ENCODE measurements around the gene WDR73. TPM values are rescaled to one million over a fixed set of nuclear protein-coding genes. Genes with fewer than 3 reads are reported as not detected.

The WDR73 gene
- total RNA-seq, 2 donors from 2014 or later: 5.3 to 12.0 TPM

DNA sequence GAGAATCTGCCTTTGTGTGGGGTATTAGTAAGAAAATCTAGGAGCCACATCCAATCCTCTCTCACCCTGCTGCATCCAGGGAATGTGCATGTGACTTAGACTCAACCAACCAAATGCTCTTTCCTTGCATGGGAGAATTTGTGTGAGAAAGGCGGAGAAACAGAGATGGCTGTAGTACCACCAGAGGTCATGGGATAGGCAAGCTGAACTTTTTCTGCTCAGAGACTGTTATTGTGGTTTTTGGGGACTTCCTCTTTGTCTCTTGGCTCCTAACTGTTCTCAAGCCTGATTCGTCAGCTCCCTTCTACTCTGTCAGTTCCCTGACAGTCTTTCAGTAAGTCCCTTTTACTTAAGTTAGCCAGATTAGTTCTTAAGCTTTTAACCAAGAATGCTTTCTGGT is 55.8 kb downstream of the WDR73 start:
- H3K27me3 ChIP-seq: no peaks in the 10 kb centered on the region
- peaks cover 0 to 9% of the 10 kb centered on the region in 2 donors for H3K4me1 ChIP-seq
- no peaks in the 10 kb centered on the region for H3K9me3 ChIP-seq
- peak overlapping the region in 1 of 2 donors; percentile 15 for H3K27ac ChIP-seq
- H3K36me3 ChIP-seq: no peaks in the 10 kb centered on the region
- no peak for DNase-seq (ENCODE audit: low spot score)
- TF ChIP-seq, protein P1, sequence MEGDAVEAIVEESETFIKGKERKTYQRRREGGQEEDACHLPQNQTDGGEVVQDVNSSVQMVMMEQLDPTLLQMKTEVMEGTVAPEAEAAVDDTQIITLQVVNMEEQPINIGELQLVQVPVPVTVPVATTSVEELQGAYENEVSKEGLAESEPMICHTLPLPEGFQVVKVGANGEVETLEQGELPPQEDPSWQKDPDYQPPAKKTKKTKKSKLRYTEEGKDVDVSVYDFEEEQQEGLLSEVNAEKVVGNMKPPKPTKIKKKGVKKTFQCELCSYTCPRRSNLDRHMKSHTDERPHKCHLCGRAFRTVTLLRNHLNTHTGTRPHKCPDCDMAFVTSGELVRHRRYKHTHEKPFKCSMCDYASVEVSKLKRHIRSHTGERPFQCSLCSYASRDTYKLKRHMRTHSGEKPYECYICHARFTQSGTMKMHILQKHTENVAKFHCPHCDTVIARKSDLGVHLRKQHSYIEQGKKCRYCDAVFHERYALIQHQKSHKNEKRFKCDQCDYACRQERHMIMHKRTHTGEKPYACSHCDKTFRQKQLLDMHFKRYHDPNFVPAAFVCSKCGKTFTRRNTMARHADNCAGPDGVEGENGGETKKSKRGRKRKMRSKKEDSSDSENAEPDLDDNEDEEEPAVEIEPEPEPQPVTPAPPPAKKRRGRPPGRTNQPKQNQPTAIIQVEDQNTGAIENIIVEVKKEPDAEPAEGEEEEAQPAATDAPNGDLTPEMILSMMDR (IDR thresholded peaks at IDR 0.05): no peak
- no peak overlapping the region for H3K4me3 ChIP-seq

DNA sequence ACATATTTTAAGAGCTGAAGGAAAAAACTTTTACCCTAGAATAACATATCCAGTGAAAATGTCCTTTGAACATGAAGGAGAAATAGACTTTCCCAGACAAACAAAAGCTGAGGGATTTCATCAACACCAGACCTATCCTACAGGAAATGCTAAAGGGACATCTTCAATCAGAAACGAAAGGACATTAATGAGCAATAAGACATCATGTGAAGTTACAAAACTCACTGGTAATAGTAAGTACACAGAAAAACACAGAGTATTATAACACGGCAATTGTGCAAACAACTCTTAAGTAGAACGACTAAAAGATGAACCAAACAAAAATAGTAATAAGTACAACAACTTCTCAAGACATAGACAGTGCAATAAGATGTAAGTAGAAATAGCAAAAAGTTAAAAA is 56.8 kb downstream of the WDR73 start:
- Histone ChIP-seq H3K36me3 (no peaks in the 10 kb centered on the region), H3K27ac (no peak overlapping the region), H3K4me3 (no peak overlapping the region), H3K27me3 (no peaks in the 10 kb centered on the region), H3K9me3 (no peaks in the 10 kb centered on the region), H3K4me1 (peaks cover 0 to 9% of the 10 kb centered on the region in 2 donors)
- TF ChIP-seq, protein P1 (IDR thresholded peaks at IDR 0.05): no peak
- no peak for DNase-seq (ENCODE audit: low spot score)

DNA sequence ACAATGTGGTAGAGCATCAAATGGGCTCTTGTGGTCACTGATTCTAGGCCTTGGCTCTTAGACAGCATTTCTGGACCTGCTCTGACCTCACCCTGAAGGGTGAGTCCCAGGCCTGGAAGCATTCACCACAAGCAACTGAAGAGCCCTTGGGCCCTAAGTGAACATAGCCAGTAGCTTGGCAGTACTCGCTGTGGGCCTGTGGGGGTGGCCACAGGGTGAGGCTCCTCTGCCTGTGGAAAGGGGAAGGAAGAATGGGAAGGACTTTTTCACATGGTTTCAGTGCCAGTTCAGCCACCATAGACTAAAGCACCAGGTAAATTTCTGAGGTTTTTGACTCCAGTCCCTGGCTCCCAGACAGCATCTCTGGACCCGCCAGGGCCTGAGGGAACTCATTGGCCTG is 58.4 kb downstream of the WDR73 start:
- Histone ChIP-seq H3K27me3 (no peaks in the 10 kb centered on the region), H3K27ac (no peak overlapping the region), H3K9me3 (no peaks in the 10 kb centered on the region), H3K4me3 (no peak overlapping the region), H3K36me3 (no peaks in the 10 kb centered on the region), H3K4me1 (no peaks in the 10 kb centered on the region)
- DNase-seq (ENCODE audit: low spot score): no peak
- TF ChIP-seq, protein P1 (IDR thresholded peaks at IDR 0.05): no peak

DNA sequence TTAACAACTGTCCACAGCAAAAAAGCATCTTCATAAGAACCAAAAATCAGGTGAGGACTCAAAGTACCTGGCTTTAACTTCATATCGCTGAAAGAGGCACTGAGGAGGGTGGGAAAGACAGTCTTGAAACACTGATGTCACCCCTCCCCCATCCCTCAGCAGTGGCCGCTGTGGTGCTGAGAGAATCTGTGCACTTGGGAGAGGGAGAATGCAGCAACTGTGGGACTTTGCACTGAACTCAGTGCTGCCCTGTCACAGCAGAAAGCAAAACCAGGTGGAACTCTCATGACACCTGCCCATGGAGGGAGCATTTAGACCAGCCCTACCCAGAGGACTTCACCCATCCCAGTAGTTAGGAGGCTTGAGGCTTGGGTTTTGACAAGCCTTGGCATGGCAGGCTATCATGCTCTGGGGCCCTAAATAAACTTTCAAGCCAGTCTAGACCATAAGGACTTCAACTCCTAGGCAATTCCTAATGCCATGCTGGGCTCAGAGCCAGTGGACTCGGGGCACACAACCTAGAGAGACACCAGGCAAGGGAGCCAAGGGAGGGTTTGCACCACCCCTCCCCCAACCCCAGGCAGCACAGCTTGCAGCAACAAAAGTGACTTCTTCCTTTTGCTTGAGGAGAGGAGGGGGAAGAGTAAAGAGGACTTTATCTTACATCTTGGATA is 59.3 kb downstream of the WDR73 start:
- no peak overlapping the region for H3K4me3 ChIP-seq
- H3K27ac ChIP-seq: no peak overlapping the region
- H3K9me3 ChIP-seq: no peaks in the 10 kb centered on the region
- DNase-seq (ENCODE audit: low spot score): no peak
- TF ChIP-seq, protein P1 (IDR thresholded peaks at IDR 0.05): no peak
- no peaks in the 10 kb centered on the region for H3K4me1 ChIP-seq
- H3K27me3 ChIP-seq: no peaks in the 10 kb centered on the region
- no peaks in the 10 kb centered on the region for H3K36me3 ChIP-seq

DNA sequence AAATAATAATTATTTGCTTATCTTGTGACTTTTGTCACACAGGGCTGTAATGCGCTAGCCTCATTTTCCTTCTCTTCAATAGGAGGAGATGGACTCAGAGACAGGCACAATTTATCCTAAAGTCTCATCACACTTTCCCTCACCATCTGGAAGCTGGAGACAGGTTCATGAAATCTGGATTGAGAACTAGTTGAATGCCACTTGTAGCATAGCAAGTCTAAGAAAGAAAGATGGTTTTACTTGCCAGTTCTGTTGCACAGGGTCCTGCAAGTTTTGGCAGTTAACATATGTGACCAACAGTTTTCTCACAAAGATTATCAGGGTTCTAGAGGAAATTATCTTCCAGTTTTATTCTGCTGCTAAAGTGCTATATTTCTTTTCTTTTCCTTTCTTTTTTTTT is 62.3 kb downstream of the WDR73 start:
- TF ChIP-seq, protein P1 (IDR thresholded peaks at IDR 0.05): no peak
- Histone ChIP-seq H3K27ac (no peak overlapping the region), H3K27me3 (no peaks in the 10 kb centered on the region), H3K4me1 (peaks cover 0 to 8% of the 10 kb centered on the region in 2 donors), H3K9me3 (no peaks in the 10 kb centered on the region), H3K36me3 (no peaks in the 10 kb centered on the region), H3K4me3 (no peak overlapping the region)
- no peak for DNase-seq (ENCODE audit: low spot score)

DNA sequence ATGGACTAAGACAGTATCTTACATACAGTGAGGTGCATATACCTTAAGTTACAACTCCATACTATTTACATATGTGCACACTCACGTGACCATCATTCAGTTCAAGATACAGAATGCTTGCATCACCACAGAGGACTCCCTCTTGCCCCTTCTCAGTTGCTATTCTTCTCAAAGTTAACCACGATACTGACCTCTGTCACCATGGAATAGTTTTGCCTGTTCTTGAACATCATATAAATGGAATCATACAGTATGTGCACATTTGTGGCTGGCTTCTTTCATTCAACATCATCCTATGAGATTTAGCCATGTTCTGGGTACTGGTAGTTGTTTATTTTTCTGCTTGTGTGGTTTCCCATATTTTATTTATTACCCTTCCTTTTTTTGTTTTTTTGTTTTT is 63.7 kb downstream of the WDR73 start:
- H3K4me3 ChIP-seq: no peak overlapping the region
- H3K27me3 ChIP-seq: no peaks in the 10 kb centered on the region
- TF ChIP-seq, protein P1 (IDR thresholded peaks at IDR 0.05): no peak
- no peak for DNase-seq (ENCODE audit: low spot score)
- H3K36me3 ChIP-seq: no peaks in the 10 kb centered on the region
- H3K27ac ChIP-seq: no peak overlapping the region
- H3K9me3 ChIP-seq: no peaks in the 10 kb centered on the region
- peaks cover 0 to 8% of the 10 kb centered on the region in 2 donors for H3K4me1 ChIP-seq
